ENCODE results near the gene ZFYVE19.
A peak's percentile ranks its signal among the peaks of the same experiment; 100 is the strongest.

Gene ZFYVE19

DNA sequence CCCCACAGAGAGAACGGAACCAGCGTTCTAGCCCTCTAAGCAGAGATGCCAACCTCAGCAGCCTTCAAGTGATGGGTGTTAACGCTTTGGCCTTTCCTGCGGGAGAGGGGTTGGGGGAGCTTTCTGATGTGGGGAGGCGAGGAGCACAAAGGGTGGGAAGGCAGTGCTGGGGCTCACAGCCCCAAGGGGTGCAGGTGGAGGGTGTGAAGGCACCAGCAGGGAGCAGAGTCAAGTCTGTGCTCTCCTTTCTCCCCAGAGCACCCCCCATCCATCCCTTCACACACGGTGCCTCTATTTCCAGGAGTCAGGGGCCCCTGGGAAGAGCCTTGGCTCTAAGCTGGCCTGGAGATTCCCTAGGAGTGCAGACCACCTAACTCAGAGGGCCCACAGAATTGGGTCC, 33.0 kb upstream of the ZFYVE19 start:
- Mint-ChIP-seq H3K27me3 (ENCODE audit: low read depth, poor library complexity) (no peaks in the 10 kb centered on the region), H3K36me3 (ENCODE audit: low read depth) (peaks cover 16% of the 10 kb centered on the region), H3K9me3 (no peaks in the 10 kb centered on the region), H3K4me3 (no peak overlapping the region), H3K27ac (no peak overlapping the region), H3K4me1 (peaks cover 12% of the 10 kb centered on the region)
- DNase-seq, result no peak
- TF ChIP-seq, protein P1, sequence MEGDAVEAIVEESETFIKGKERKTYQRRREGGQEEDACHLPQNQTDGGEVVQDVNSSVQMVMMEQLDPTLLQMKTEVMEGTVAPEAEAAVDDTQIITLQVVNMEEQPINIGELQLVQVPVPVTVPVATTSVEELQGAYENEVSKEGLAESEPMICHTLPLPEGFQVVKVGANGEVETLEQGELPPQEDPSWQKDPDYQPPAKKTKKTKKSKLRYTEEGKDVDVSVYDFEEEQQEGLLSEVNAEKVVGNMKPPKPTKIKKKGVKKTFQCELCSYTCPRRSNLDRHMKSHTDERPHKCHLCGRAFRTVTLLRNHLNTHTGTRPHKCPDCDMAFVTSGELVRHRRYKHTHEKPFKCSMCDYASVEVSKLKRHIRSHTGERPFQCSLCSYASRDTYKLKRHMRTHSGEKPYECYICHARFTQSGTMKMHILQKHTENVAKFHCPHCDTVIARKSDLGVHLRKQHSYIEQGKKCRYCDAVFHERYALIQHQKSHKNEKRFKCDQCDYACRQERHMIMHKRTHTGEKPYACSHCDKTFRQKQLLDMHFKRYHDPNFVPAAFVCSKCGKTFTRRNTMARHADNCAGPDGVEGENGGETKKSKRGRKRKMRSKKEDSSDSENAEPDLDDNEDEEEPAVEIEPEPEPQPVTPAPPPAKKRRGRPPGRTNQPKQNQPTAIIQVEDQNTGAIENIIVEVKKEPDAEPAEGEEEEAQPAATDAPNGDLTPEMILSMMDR (IDR thresholded peaks at IDR 0.05), result no peak

DNA sequence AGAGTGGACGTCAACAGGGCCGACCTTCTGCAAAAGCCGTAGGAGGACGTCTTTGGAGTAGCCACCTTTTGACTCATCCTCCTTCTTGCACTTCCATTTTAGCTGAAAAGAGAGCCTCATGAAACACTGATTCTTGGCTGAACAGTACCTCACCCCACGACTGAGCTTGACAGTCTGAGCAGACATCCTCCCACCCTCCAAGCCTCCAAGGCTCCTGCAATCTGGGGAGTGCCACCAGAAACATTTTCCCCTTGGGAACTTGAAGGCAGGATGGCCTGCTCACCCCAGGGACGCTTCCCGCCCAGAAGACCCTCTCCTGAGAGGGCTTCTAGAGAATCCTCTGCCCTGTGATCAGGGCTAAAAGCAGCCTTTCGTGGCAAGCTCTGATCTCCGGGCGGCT, 31.9 kb upstream of the ZFYVE19 start:
- peaks cover 23% of the 10 kb centered on the region for H3K36me3 Mint-ChIP-seq (ENCODE audit: low read depth)
- peaks cover 3% of the 10 kb centered on the region for H3K4me1 Mint-ChIP-seq
- H3K27ac Mint-ChIP-seq, result peak overlapping the region; percentile 81
- H3K9me3 Mint-ChIP-seq, result no peaks in the 10 kb centered on the region
- no peak for DNase-seq
- no peak overlapping the region for H3K4me3 Mint-ChIP-seq
- TF ChIP-seq, protein P1 (IDR thresholded peaks at IDR 0.05), result no peak
- no peaks in the 10 kb centered on the region for H3K27me3 Mint-ChIP-seq (ENCODE audit: low read depth, poor library complexity)

DNA sequence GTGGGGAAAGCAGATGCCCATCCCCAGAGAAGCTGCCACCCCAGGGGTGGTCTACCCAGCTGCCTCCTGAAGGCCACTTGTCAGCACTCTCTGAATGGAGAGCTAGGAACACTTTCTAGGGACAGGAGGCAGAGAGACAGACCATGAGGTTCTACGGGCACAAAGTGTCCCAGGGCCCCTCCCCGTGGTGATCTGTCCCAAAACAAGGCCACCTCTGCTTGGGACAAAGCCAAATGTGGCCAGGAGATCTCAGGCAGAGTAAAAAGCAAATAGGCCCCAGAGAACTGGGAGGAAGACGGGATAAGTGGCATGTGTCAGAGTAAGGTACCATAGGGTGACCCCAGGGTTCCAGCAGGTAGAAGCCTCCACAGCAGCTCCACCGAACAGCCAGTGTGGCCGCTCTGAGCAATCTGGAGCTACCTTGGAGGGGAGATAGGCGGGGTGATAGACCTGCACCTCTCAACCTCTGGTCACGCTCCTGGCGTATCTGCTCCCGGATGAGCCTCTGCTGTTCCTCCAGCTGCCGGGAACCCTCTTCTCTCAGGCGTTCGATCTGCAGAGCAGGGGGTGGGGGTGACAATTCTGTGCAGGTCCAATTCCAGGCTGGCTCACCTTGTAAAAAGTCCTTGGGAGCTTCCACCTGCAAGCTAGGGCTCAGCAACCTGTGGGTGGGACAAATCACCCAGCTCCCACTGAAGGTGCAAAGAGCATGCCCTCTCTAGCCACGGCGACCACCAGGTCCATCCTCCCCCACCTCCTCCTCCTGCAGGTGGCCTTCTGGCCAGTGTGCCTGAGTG, 31.0 kb upstream of the ZFYVE19 start:
- Mint-ChIP-seq H3K4me1 (no peaks in the 10 kb centered on the region), H3K36me3 (ENCODE audit: low read depth) (peaks cover 23% of the 10 kb centered on the region), H3K27me3 (ENCODE audit: low read depth, poor library complexity) (no peaks in the 10 kb centered on the region), H3K9me3 (no peaks in the 10 kb centered on the region), H3K4me3 (no peak overlapping the region), H3K27ac (no peak overlapping the region)
- TF ChIP-seq, protein P1 (IDR thresholded peaks at IDR 0.05), result no peak
- DNase-seq, result no peak

DNA sequence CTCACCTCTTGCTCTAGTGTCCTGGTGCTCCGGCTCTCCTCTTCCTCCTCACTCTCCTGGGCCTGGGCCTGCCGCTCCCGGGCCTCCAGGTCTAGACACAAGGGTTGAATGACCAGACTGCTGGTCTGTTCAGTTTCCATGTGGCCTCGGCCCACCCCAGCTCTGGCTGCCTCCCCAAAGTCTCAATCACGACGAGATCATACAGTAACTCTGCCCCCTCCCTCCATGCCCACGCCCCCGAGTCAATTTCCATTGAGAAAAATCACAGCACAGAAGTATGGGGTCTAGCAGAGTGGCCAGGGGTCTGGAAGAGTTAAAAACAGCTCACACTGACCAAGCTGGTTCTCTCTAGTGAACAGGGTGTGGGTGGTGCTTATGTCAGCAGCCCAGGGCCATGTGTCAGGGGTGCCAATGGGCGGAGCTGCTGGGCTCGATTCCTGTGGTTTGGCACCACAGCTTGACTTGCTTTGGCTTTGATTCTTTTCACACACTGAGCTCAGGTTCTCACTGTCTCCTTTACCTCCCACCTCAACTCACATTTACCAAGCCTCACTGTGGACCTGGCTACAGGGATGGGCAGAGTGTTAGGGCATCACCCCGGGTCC, 30.2 kb upstream of the ZFYVE19 start:
- H3K27me3 Mint-ChIP-seq (ENCODE audit: low read depth, poor library complexity), result no peaks in the 10 kb centered on the region
- peak overlapping the region; percentile 32 for H3K27ac Mint-ChIP-seq
- no peaks in the 10 kb centered on the region for H3K4me1 Mint-ChIP-seq
- no peak overlapping the region for H3K4me3 Mint-ChIP-seq
- H3K36me3 Mint-ChIP-seq (ENCODE audit: low read depth), result peaks cover 23% of the 10 kb centered on the region
- TF ChIP-seq, protein P1 (IDR thresholded peaks at IDR 0.05), result no peak
- no peak for DNase-seq
- no peaks in the 10 kb centered on the region for H3K9me3 Mint-ChIP-seq

DNA sequence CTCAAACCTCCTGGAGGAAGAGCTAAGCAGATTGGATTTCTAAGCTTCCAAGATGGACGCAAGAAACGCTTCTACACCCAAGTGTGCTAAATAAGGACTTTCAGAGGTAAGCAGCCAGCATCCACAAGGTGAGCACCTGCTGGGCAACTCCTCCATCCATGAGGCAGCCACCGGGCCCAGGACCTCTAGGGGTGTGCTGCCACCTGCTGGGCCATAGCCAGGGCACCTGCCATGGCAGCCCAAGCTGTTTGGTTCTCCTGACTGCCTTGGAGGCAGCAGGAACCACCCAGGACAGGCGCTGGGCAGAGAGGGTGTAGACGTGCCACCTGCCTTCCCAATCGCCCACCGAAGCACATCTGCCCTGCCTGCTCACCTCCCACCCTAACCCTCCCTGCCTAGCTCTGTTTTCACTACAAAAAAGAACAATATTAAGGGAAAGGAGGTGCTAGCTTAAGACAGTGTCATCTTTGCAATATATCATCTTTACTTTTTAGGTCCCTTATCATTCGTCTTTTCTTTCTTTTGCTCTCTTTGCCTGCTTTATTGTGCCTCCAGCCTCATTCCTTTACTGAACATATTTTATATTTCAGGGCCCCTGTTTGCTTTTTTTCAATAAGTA, 24.2 kb upstream of the ZFYVE19 start:
- TF ChIP-seq, protein P1 (IDR thresholded peaks at IDR 0.05), result peak; percentile 69
- Mint-ChIP-seq H3K27ac (peak overlapping the region; percentile 7), H3K9me3 (no peaks in the 10 kb centered on the region), H3K4me1 (no peaks in the 10 kb centered on the region), H3K4me3 (no peak overlapping the region), H3K27me3 (ENCODE audit: low read depth, poor library complexity) (no peaks in the 10 kb centered on the region), H3K36me3 (ENCODE audit: low read depth) (peaks cover 7% of the 10 kb centered on the region)
- peak; percentile 67 for DNase-seq
